PC-9 (cell line): ENCODE data around the gene PRICKLE2. TPM values are rescaled to one million over a fixed set of nuclear protein-coding genes. Genes with fewer than 3 reads are reported as not detected.

ENCODE experiments used
- BruUV-seq: library from RNA; stranded (reverse); fragments of 400-500 nt; replicated peaks from 2 replicates; lab custom pipeline; 2021; lab: Mats Ljungman, UMichigan
- CTCF ChIA-PET: fragments of 300-600 bp; sonication (Branson Sonifier 250); formaldehyde crosslinking; loops from one replicate; lab custom pipeline; 2022; ENCODE audit warnings: antibody characterized with exemption; lab: Charles Lee
- POLR2A ChIA-PET: fragments of 300-600 bp; sonication (Branson Sonifier 250); formaldehyde crosslinking; loops from one replicate; lab custom pipeline; 2022; ENCODE audit warnings: antibody characterized with exemption; ENCODE audit not compliant: unreplicated experiment; lab: Charles Lee
- DNase-seq, 2 experiments: peaks; one replicate each; pipeline versions ENCODE4 v3.0.0 to v3.0.0-alpha.2; 2015 to 2022; ENCODE audit warnings: mixed read lengths in 1 of 2
- H2AFZ ChIP-seq: fragments of 200-600 bp; sonication (generic); 2 replicates; pipeline ENCODE4 v1.8.1; 2017; ENCODE audit warnings: antibody characterized with exemption
- H3F3A ChIP-seq: fragments of 200-600 bp; sonication (generic); 2 replicates; pipeline ENCODE4 v1.8.1; 2017; ENCODE audit warnings: antibody characterized with exemption, mild to moderate bottlenecking, low read depth; ENCODE audit not compliant: insufficient read depth
- H3K27ac ChIP-seq: fragments of 200-600 bp; sonication (generic); 2 replicates; pipeline ENCODE4 v1.6.1; 2016; ENCODE audit warnings: mixed run types
- H3K27me3 ChIP-seq: fragments of 200-600 bp; sonication (generic); 2 replicates; pipeline ENCODE4 v1.6.1; 2016; ENCODE audit warnings: low read depth, mixed run types; ENCODE audit not compliant: insufficient read depth
- H3K36me3 ChIP-seq: fragments of 200-600 bp; sonication (generic); 2 replicates; pipeline ENCODE4 v1.6.1; 2016; ENCODE audit warnings: low read depth, mixed run types
- H3K4me1 ChIP-seq: fragments of 200-600 bp; sonication (generic); replicated peaks from 2 replicates; pipeline ENCODE4 v1.6.1; 2016; ENCODE audit warnings: mixed run types; ENCODE audit not compliant: insufficient read depth
- H3K4me2 ChIP-seq: fragments of 200-600 bp; sonication (generic); 2 replicates; pipeline ENCODE4 v1.6.1; 2017; ENCODE audit warnings: mixed run types
- H3K4me3 ChIP-seq: fragments of 200-600 bp; sonication (generic); 2 replicates; pipeline ENCODE4 v1.6.1; 2016; ENCODE audit warnings: mixed run types
- H3K79me2 ChIP-seq: fragments of 200-600 bp; sonication (generic); 2 replicates; pipeline ENCODE4 v1.6.1; 2017; ENCODE audit warnings: low read depth, mixed run types
- H3K9me2 ChIP-seq: fragments of 200-600 bp; sonication (generic); 2 replicates; pipeline ENCODE4 v1.8.1; 2017; ENCODE audit warnings: mild to moderate bottlenecking; ENCODE audit not compliant: insufficient read depth
- H3K9me3 ChIP-seq: fragments of 200-600 bp; sonication (generic); 2 replicates; pipeline ENCODE4 v1.8.1; 2016; ENCODE audit warnings: low read depth; ENCODE audit not compliant: insufficient read depth
- H4K20me1 ChIP-seq: fragments of 200-600 bp; sonication (generic); 2 replicates; pipeline ENCODE4 v1.8.1; 2017; ENCODE audit not compliant: insufficient read depth
- CTCF ChIP-seq: fragments of 200-600 bp; sonication (generic); conservative IDR thresholded peaks from 2 replicates; pipeline ENCODE4 v1.6.1; 2017; ENCODE audit warnings: mixed run types, antibody characterized with exemption, mild to moderate bottlenecking, moderate library complexity
- EZH2 ChIP-seq: fragments of 200-600 bp; sonication (generic); IDR thresholded peaks from 2 replicates; pipeline ENCODE4 v1.8.0; 2017; ENCODE audit warnings: antibody characterized with exemption, low read depth
- intact Hi-C: fragments of 100-400 bp; cut with micrococcal nuclease; formaldehyde crosslinking; loops from one replicate; pipeline ENCODE4 v1.10.0; 2022; ENCODE audit not compliant: unreplicated experiment
- total RNA-seq: library from RNA; stranded (reverse); gene quantifications from 2 replicates; pipeline ENCODE4 v1.2.3, GENCODE V29; 2021

Gene PRICKLE2
- total RNA-seq, 1 experiment from 2014 or later: 7.9 TPM

- no peaks in the 10 kb centered on the region for H3K9me3 ChIP-seq
- H2AFZ ChIP-seq: no peak overlapping the region
- DNase-seq: no peak
- H3K4me3 ChIP-seq: no peak overlapping the region
- H3K27ac ChIP-seq: no peak overlapping the region
- H3K27me3 ChIP-seq: no peaks in the 10 kb centered on the region
- H3K79me2 ChIP-seq: no peaks in the 10 kb centered on the region
- TF ChIP-seq EZH2 (no peak), CTCF (no peak)
- no TSS peak for BruUV-seq
- H3K4me1 ChIP-seq: no peaks in the 10 kb centered on the region
- no peak overlapping the region for H3K4me2 ChIP-seq
- ChIA-PET CTCF (no interaction called here), POLR2A (no interaction called here)
- H3K9me2 ChIP-seq: no peaks in the 10 kb centered on the region
- H3F3A ChIP-seq: no peaks in the 10 kb centered on the region
- no peaks in the 10 kb centered on the region for H4K20me1 ChIP-seq
- intact Hi-C loops: no loop called here
- H3K36me3 ChIP-seq: no peaks in the 10 kb centered on the region
Measured at GRCh38 chr3:64072126-64072525, 153.1 kb downstream of the PRICKLE2 start.

GRCh38 chr3:64070704-64071103, 154.6 kb downstream of the PRICKLE2 start:
- Histone ChIP-seq H3K4me2 (no peak overlapping the region), H3K27me3 (no peaks in the 10 kb centered on the region), H4K20me1 (no peaks in the 10 kb centered on the region), H3K9me2 (no peaks in the 10 kb centered on the region), H3K79me2 (no peaks in the 10 kb centered on the region), H3K4me3 (no peak overlapping the region), H3K36me3 (no peaks in the 10 kb centered on the region), H3K9me3 (no peaks in the 10 kb centered on the region), H3K4me1 (no peaks in the 10 kb centered on the region), H3F3A (no peaks in the 10 kb centered on the region), H3K27ac (no peak overlapping the region), H2AFZ (no peak overlapping the region)
- ChIA-PET POLR2A (no interaction called here), CTCF (no interaction called here)
- DNase-seq: no peak
- intact Hi-C loops: no loop called here
- no TSS peak for BruUV-seq
- no peak for TF ChIP-seq CTCF
- TF ChIP-seq EZH2: no peak

- Histone ChIP-seq H3K79me2 (no peaks in the 10 kb centered on the region), H3K4me2 (no peak overlapping the region), H3K4me3 (no peak overlapping the region), H3K9me3 (no peaks in the 10 kb centered on the region), H4K20me1 (no peaks in the 10 kb centered on the region), H3K27ac (no peak overlapping the region), H3K4me1 (no peaks in the 10 kb centered on the region), H3K9me2 (no peaks in the 10 kb centered on the region), H3K36me3 (no peaks in the 10 kb centered on the region), H3F3A (no peaks in the 10 kb centered on the region), H2AFZ (no peak overlapping the region), H3K27me3 (no peaks in the 10 kb centered on the region)
- TF ChIP-seq CTCF (no peak), EZH2 (no peak)
- intact Hi-C loops: no loop called here
- POLR2A ChIA-PET: no interaction called here
- DNase-seq: no peak
- CTCF ChIA-PET: no interaction called here
- no TSS peak for BruUV-seq
Measured at GRCh38 chr3:64067506-64068346, 157.5 kb downstream of the PRICKLE2 start.
